Islet of Langerhans (tissue), 1 donor: Measurements from ENCODE around the gene GRIK5.
"Not testable (repeated sequence)": the region's sequence is repeated elsewhere in the genome, so short reads cannot be mapped to it uniquely, and the experiment has no call there.

ENCODE experiments used
- FAIRE-seq: peaks from one replicate; lab custom pipeline; 2011; peaks lifted over from hg19 to GRCh38; lab: Jason Lieb, UNC

GRIK5 gene

GRCh38 chr19:42051166-42052115 lies 18.6 kb downstream of the GRIK5 start:
- FAIRE-seq, result no peak

DNA sequence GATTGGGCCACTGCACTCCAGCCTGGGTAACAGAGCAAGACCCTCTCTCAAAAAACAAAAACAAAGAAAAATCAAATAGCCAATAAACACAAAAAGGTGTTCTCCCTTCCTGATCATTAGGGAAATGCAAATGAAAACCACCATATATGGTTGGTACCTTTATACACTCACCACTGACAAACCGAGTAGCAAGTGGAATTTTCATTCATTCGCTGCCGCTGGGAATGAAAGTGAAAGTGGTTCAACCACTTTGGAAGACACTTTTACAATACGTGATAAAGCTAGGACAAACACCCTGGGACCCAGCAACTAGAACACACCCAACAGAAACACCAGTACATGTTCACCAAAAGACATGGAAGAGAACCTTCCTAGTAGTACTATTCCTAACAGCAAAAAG lies 21.0 kb downstream of the GRIK5 start:
- no peak for FAIRE-seq

GRCh38 chr19:42045575-42045974 lies 24.4 kb downstream of the GRIK5 start:
- no peak for FAIRE-seq

- no peak for FAIRE-seq
Measured at GRCh38 chr19:42042455-42043170, 27.4 kb downstream of the GRIK5 start.

DNA sequence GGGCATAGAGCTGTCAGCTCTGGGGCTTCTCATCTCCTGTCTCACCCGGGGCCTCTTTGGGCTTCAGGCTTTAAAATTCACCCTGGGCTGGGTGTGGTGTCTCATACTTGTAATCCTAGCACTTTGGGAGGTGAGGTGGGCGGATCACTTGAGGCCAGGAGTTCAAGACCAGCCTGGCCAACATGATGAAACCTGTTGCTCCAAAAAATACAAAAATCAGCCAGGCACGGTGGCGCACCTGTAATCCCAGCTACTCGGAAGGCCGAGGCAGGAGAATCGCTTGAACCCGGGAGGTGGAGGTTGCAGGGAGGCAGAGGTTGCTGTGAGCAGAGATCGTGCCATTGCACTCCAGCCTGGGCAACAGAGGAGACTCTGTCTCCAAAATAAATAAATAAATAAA lies 29.5 kb downstream of the GRIK5 start:
- FAIRE-seq, result not testable (repeated sequence)

DNA sequence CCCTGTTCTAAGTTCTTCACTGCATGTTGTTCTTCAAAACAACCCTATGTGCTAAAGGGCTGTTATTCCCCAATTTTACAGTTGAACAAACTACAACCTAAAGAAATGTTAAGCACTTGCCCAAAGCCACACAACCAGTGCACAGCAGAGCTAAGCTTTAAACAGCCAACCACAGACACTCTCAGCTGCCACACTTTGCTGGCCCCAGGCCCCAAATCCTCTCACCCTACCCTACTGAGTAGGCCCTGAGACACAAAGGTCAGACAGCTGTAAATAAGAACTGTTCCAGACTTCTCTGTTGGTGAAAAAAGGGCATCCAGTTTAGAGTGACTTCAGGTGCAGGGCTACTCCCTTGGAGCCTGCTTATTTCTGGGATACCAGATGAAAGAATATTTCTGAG lies 30.0 kb downstream of the GRIK5 start:
- FAIRE-seq, result no peak

DNA sequence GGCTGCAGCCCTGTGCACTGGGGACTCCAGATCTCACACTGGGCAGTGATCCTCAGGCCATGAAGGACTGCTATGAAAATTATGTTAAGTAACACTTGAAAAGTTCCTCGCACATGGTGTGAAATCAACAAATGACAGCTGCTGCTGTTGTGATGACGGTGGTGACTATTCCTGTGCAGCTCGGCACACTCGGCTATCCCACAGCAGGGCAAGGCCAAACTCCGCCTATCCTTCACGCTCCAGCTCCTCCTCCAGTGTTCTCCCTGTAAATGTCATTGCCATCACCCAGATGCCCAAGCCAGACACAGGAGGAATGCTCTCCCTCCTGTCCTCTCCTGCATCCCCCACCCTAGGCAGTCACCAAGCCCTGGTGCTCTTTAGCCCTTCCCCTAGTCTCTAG lies 31.3 kb downstream of the GRIK5 start:
- no peak for FAIRE-seq

DNA sequence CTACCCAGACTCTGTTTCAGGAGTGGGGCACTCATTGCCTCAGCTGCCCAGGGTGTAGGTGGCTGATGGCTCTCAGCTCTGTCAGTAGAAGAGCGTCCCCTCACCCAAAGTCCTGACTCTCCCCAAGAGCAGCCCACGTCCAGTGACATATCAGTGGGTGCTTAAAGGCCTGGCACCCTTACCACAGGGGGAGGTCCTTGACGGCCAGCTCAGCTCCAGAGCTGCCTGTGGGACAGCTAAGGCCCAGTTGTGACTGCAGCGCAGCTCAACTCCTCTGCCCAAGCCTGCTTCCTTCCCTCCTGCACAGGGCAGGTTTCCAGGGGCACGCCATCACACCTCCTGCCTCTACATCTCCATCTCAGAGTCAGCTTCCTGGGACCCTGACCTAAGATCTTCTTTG lies 32.4 kb downstream of the GRIK5 start:
- no peak for FAIRE-seq

DNA sequence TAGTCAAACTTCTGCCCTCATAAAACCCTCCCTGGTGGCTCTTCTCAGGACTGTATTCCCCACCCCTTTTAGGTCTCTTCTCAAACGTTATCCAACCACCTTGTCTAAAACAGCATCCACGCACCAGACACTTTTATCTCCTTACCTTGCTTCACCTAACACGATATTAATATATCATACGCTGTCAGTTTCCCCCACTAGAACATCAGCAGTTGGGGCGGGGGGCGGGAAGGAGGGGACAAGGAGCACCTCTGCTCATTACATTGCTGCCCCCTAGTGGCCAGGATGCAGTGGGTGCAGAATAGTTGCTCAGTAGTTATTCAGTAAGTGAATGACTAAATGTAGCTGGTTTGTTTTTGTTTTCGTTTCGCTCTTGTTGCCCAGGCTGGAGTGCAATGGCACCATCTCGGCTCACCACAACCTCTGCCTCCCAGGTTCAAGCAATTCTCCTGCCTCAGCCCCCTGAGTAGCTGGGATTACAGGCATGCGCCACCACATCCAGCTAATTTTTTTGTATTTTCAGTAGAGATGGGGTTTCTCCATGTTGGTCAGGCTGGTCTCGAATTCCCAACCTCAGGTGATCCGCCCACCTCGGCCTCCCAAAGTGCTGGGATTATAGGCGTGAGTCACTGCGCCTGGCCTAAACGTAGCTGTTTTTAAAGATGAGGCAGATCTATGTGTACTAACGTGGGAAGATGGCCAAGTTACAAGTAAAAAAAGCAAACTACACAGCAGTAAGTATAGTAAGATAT lies 35.2 kb downstream of the GRIK5 start:
- not testable (repeated sequence) for FAIRE-seq

GRCh38 chr19:42033413-42033812 lies 36.6 kb downstream of the GRIK5 start:
- no peak for FAIRE-seq

DNA sequence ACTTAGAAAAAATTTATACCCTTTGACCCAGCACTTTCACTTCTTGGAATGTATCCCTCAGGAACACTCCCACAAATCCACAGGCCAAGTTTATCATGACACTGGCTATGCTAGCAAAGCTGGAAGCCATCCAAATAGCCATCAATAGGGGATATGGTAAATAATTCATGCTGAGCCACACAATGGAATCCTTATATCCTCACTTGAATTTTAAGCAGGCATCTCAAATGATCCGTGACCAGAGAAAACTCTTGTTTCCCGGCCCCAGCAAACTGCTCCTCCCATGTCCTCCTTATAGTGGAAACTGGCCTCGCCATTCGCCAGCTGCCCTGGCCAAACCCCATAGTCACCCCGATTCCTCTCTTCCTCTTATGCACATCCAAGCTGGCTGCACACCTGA lies 37.6 kb downstream of the GRIK5 start:
- no peak for FAIRE-seq

- no peak for FAIRE-seq
Measured at GRCh38 chr19:42030645-42031440, 39.2 kb downstream of the GRIK5 start.

GRCh38 chr19:42028304-42029216 lies 41.4 kb downstream of the GRIK5 start:
- FAIRE-seq, result no peak

DNA sequence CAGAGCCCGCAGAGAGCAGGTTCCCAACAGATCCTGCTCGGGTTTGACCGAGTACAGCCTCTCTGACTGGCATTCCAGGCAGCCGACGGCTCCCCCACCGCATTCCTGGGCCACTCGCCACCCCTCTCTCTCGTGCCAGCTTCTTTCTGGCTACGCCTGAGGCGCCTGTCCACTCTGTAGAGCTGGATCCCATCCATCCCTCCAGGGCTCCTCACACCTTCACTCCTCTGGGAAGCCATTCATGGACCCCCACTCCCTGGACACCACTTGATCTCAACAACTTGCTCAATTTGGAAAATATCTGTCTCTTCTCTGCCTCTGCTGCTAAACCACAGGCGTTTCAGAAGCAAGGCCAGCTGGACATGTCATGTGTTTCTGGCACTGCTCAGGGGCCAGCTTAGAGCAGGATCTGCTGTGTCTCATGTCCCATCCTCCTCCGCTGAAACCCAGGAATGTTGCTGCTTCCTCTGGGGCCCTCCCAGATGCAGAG lies 45.3 kb downstream of the GRIK5 start:
- no peak for FAIRE-seq

GRCh38 chr19:42023943-42024260 lies 46.1 kb downstream of the GRIK5 start:
- FAIRE-seq, result no peak

DNA sequence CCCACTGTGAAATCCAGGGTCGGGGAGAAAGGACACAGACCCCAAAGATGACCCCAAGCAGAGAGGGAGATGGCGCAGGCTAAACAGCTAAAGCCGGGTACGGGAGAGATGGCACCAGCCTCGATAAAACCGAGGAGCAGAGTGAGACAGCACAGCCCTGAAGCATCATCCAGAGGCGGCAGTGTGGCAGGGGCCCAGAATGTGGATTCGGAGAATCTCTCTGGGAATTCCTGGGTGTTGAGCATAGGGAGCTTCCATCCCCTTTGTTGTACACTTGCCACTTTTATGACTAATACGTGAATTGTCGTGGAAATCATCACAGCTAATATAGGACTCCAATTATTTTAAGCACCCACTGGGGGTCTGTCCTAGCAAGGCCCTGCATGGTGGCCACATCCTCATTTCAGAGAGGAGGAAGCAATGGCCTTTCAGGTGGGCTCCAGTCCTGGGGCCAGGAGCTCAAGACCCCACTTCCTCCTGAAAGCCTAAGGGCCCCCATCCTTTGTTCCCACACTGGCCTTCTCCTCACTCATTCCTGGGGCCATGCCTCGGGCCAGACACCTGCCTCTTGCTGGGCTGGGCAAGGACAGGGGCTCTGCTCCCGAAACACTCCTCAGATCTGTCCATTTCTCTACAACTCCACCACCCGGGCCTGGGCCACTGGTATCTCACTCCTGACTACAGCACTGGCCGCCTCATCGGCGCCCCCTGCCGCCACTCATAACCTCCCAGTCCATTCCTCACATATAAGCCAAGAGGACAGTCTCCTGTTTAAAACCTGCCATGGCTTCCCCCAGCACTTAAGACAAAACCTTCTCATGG lies 46.7 kb downstream of the GRIK5 start:
- FAIRE-seq, result no peak

GRCh38 chr19:42022616-42023015 lies 47.4 kb downstream of the GRIK5 start:
- FAIRE-seq, result no peak

DNA sequence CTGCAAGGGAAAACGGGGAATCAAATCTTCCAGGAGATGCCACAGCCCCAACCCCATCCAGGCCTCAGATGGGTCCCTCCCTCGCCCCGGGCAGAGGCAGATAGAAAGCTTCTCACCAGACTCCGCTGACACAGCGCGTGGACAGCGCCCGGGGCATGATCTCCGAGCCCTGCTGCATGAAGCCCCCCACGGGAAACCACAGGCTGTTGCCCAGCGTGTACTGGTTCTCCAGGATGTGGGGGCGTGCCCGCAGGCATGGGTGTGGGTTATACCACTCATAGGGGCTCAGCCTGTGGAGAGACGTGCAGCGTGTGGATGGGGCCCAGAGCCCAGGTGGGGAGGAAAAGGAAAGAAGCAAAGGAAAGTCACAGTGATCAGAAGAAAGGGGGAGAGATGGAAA lies 48.8 kb downstream of the GRIK5 start:
- FAIRE-seq, result no peak

- FAIRE-seq, result no peak
Measured at GRCh38 chr19:42018503-42019193, 51.4 kb downstream of the GRIK5 start.
